Central memory CD4-positive, alpha-beta T cell (primary cell): ENCODE measurements around the gene CLEC16A.

ENCODE experiments used
- DNase-seq: peaks from one replicate; pipeline ENCODE4 v3.0.0; 2022

Gene CLEC16A

GRCh38 chr16:11104168-11105037, 160.0 kb downstream of the CLEC16A start:
- no peak for DNase-seq

GRCh38 chr16:11105038-11105903, 160.9 kb downstream of the CLEC16A start:
- peak; percentile 16 for DNase-seq

DNA sequence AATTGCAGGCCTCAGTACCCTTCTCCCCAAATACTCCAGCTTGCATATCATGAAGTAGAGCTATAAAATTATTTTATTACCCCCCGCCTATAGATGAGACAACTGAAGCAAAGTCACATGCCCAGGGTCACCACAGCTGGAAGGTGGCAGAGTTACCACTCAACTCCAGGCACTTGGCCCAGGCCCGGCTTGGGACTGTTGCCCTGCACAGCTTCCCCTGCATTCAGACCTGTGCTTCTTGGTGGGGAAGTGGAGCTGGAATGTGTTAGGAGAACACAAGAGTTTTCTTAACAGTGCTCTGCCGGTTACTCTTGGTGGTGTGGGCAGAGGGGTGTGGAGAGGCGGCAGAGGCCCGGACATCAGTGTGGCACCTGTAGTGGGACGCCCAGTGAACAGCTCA, 162.4 kb downstream of the CLEC16A start:
- DNase-seq: no peak

- DNase-seq: no peak
Measured at GRCh38 chr16:11107780-11108465, 163.6 kb downstream of the CLEC16A start.

GRCh38 chr16:11108466-11108805, 164.1 kb downstream of the CLEC16A start:
- DNase-seq: no peak

DNA sequence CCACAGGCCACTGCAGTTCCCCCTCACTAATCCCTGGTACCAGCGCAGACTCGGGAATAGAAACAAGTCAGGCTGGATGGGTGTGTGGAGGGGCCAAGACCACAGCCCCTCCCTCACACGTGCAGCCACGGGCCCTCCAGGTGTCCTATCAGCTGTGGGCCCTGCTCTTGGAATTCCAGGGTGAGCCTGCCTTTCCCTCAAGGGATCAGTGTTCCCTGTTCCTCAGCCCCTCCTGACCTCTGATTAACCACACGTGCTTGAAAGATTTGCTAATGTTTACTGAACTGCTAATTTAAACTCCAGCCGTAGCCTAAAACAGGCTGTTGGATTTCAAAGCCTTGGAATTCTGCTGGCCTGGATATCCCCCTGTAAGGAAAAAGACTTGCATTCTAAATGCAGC, 165.2 kb downstream of the CLEC16A start:
- DNase-seq: no peak

GRCh38 chr16:11111150-11111549, 166.8 kb downstream of the CLEC16A start:
- DNase-seq: no peak

GRCh38 chr16:11111856-11112634, 167.7 kb downstream of the CLEC16A start:
- no peak for DNase-seq

GRCh38 chr16:11112723-11113348, 168.5 kb downstream of the CLEC16A start:
- DNase-seq: no peak

- DNase-seq: peak; percentile 12
Measured at GRCh38 chr16:11114366-11115164, 170.2 kb downstream of the CLEC16A start.

GRCh38 chr16:11117576-11118211, 173.3 kb downstream of the CLEC16A start:
- DNase-seq: no peak

DNA sequence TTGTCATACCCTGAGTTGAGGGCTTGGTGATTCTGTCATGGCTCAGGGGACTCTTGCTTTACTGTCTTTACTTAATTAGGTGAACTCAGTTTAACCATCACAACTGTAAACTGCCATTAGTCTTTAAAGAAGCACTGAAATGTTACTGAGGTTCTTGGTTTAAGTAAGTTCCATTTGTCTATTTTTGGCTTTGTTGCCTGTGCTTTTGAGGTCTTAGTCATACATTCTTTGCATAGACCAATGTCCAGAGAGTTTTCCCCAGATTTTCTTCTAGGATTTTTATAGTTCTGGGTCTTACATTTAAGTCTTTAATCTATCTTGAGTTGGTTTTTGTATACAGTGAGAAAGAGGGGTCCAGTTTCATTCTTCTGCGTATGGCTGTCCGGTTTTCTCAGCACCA, 174.1 kb downstream of the CLEC16A start:
- DNase-seq: no peak

GRCh38 chr16:11121083-11121608, 176.8 kb downstream of the CLEC16A start:
- no peak for DNase-seq

DNA sequence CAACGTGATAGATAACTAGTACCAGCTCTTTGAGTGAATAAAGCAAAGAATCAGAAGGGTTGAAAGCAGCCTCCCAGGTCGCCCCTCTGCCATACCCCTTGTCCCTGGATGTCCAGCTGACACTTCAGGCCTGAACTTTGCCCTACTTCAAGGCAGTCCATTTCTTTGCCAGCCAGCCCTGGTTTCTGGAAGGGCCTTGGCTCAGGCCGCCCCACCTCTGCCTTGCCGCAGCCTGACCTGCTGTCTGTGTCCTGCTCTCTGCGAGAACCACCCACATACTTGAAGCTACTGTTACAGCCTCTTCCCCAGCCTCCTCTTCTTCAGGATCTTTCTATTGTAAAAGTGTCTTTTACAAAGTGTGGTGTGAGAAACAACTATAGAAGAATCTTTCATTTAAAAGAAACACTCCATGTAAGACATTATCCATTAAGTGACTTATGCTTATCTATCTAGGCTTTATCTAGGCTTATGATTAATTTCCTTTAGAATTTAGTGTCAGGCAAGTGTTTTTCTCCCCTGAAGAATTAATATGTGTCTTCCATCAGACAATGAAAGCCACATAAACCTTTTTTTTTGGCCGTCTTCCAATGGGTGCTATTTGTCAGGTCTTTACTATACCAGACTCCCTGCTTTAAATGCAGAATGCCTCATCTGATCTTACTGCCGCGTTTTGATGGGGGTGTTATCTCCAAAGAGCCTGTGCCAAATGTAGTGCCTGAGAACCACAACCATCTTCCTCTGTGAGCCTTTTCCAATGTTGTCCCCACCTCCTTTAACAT, 177.7 kb downstream of the CLEC16A start:
- DNase-seq: no peak

- no peak for DNase-seq
Measured at GRCh38 chr16:11123666-11124065, 179.3 kb downstream of the CLEC16A start.

- DNase-seq: no peak
Measured at GRCh38 chr16:11125936-11126335, 181.6 kb downstream of the CLEC16A start.

- DNase-seq: no peak
Measured at GRCh38 chr16:11126399-11127054, 182.2 kb downstream of the CLEC16A start.

DNA sequence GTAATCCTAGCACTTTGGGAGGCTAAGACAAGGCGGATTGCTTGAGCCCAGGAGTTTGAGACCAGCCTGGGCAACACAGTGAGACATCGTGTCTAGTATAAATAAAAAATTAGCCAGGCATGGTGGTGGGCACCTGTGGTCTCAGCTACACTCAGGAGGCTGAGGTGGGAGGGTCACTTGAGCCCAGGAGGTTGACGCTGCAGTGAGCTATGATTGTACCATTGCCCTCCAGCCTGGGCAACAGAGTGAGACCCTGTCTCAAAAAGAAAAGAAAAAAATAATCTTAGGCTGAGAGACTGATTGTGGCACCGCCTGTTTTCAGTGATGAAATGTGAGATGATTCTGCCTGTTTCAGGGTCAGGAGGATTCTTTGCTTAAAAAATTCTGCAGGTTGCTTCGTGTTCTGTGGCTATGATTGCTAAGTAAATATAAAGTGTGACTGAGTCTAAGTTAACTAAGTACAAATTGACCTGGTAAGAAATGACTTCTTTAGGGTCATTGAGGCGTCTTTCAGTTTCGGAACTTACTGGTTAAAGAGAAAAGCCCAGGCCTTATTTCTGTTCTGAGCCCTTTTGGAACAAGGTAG, 183.3 kb downstream of the CLEC16A start:
- DNase-seq: no peak
